NCI-H2081 treated with DMSO at 0.1 percent for 48 hours (cell line): Measurements from ENCODE around the gene MSI2.

Experiments used
- DNase-seq: peaks from one replicate; lab custom pipeline; 2025; lab: John Stamatoyannopoulos, UW

Gene MSI2

GRCh38 chr17:57343717-57344116 lies 87.4 kb downstream of the MSI2 start:
- no peak for DNase-seq

DNA sequence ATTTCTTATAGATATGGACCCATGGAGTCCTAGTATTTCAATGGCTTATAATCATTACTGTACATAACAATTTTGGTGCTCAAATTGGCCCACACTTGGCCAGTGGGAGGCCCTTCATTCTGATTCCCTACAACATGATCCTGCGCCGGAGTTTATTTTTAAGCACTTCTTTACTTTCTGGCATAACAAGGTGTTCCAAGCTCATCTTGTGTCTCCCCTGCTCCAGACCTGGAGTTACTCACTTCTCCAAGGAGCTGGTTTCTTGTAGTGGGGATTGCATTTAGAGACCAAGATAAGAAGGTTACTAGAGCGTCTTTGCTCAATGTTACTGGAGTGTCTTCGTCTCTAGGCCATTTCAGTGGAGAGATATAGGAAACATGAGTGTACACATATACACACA lies 87.9 kb downstream of the MSI2 start:
- DNase-seq = no peak

- no peak for DNase-seq
Observed at GRCh38 chr17:57349541-57350247, 93.4 kb downstream of the MSI2 start.

DNA sequence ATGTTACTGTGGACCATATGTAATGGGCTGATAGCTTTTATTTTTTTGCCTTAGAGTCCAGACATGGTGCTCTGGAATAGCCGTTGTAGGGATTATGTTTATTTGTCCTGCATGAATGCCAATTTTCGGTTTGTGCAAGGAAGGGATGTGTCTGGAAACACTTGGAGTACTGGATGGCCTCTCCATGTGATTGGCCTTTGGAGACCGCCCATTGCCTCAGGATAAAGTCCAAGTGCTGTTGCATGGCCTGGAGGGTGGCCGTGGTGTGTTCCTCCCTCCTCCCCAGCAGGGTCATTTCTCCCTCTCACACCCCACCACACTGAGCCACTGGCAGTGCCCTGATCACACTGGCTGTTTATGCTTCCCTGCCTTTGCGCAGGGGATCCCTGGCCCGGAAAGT lies 93.9 kb downstream of the MSI2 start:
- DNase-seq = no peak

GRCh38 chr17:57352665-57353175 lies 96.4 kb downstream of the MSI2 start:
- no peak for DNase-seq

DNA sequence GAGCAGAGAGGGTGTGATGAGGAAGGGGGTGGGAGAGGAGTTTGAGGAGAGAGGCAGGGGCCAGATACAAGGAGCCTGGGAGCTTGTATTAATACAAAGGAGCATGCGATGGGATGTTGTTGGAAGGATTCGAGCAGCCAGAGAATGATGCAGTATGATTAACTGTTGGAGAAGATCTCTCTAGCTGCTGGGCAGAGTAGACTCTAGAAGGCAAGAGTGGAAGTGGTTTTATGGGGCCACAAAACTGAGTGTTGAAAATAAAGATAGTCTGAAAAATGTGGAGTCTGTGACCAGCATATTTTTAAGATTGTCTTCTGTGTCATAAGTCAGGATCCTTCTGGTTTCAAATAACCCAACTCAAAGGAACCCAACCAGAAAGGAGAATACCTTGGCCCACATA lies 98.3 kb downstream of the MSI2 start:
- DNase-seq = no peak

GRCh38 chr17:57355090-57355859 lies 99.0 kb downstream of the MSI2 start:
- DNase-seq = no peak

DNA sequence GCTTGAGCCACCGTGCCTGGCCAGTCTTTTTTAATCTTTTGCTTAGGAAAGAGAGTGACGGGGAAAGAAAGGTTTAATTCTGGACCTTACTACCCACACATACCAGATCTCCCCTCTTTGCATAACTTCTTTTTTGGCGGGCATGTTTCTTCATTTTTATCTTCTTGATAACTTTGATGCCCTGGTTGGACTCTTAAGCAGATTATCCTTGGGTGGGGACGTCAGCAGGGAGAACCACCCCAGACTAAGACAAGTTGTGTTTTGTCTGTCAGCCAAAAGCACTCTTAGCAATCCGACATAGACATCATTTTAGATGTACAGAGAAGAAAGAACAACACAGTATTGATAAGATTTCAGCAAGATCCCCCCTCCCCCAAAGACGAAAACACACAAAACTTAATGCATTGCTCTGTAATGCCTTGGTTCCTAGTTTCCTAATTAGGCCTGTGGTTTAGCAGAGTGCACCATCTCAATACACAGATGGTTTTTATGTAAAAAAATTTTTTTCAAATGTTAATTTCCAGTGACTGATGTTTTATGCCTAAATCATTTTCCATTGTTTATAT lies 99.9 kb downstream of the MSI2 start:
- DNase-seq = no peak

- no peak for DNase-seq
Observed at GRCh38 chr17:57356719-57357391, 100.5 kb downstream of the MSI2 start.

DNA sequence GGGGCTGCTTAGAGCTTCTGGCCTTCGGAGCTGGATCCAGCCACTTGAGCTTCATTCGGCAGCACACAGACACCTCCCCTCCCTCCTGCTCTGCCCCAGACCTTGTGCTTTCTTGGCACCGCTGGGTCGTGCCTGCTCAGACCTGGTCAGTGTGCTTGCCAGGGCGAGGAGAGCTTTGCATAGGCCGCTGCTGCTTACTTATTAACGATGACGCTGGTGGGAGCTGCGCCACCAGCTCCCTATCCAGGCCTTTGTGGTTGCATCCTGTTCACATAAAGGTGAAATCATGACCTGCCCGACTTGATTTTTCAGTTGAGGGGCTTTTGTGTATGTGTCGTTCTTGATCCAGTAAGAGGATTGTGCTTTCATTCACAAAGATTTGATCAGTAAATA lies 101.1 kb downstream of the MSI2 start:
- no peak for DNase-seq

DNA sequence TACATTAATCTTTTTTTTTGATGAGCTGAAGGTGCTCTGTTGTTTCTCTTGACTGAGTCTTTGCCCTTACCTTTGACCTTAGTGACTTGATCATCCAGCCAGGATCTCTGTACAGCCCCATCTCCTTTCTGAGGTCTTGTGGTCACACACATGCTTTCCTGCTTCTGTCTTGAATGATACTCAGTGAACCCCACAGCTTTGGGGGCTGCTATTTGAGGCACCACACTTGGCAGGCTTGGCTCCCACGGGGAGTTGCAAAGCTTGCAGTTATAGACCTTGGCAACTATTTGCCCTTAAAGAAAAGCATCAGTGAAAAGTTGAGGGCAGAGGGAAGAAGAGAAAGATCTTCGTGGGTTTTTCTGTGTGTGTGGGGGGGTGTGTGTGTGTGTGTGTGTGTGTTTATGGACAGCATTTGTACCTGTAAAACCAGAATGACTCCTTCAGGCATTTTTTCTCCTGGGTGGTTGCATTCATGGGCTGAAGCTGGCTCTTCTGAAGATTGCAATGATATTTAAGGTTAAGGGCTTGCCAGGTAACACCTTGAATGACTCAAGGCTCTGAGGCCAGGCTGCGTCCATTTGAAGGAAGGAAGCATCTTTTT lies 101.6 kb downstream of the MSI2 start:
- no peak for DNase-seq

- DNase-seq = no peak
Observed at GRCh38 chr17:57360266-57360665, 103.9 kb downstream of the MSI2 start.

DNA sequence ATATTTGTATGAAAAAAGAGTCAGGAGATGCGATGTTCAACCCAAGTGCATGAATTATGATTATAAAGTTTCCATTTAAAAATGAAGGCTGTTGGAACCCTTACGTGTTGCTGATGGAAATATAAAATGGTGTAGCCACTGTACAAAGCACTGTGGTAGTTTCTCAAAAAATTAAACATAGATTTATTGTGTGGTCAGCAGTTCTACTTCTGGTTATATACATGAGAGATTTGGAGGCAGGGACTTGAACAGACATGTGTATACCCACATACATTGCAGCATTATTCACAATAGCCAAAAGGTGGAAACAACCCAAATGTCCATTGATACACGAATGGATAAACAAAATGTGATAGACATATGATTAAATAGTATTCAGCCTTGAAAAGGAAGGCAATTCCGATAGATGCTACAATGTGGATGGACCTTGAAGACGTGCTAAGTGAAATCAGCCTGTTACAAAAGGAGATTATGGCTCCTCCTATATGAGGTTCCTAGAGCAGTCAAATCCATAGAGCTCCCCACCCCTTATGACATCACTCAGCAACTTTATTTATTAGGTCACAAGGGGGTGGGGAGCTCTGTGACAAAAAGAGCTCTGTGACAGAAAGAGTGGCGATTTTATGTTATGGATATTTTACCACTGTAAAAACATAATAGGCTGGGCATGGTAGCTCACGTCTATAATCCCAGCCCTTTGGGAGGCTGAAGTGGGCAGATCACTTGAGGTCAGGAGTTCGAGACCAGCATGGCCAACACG lies 106.7 kb downstream of the MSI2 start:
- DNase-seq = no peak

DNA sequence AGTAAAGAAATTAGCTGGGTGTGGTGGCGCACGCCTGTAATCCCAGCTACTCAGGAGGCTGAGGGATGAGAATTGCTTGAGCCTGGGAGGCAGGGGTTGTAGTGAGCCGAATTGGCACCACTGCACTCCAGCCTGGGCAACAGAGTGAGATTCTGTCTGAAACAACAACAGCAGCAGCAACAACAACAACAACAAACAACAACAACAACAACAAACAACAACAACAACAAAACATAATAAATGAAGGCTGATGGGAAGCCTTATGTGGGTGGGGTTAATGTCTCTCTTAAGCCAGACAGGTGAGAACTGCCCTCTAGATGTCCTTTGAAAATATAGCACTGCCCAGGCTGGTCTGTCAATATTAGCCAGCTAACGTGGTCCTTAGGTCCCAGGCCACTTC lies 107.3 kb downstream of the MSI2 start:
- no peak for DNase-seq

GRCh38 chr17:57363998-57364643 lies 107.8 kb downstream of the MSI2 start:
- DNase-seq = no peak

DNA sequence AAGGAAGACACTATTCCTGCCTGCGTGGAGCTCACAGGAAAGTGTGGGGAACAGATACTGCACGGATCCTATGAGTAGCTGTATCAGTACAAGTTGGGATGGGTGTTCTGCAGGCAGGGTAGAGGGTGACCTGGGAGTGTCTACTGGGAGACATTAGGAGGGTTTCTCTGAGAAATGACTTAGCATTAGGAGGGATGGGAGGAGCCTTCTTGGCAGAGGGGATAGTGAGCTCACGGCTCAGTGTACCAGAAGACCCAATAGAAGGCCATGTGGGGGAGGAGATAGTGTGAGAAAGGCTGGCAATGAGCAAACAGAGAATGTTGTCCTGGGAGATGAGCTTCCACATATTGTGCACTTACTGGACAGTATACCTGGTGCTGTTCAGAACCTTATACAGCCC lies 109.1 kb downstream of the MSI2 start:
- DNase-seq = no peak

- no peak for DNase-seq
Observed at GRCh38 chr17:57366177-57366557, 109.8 kb downstream of the MSI2 start.

DNA sequence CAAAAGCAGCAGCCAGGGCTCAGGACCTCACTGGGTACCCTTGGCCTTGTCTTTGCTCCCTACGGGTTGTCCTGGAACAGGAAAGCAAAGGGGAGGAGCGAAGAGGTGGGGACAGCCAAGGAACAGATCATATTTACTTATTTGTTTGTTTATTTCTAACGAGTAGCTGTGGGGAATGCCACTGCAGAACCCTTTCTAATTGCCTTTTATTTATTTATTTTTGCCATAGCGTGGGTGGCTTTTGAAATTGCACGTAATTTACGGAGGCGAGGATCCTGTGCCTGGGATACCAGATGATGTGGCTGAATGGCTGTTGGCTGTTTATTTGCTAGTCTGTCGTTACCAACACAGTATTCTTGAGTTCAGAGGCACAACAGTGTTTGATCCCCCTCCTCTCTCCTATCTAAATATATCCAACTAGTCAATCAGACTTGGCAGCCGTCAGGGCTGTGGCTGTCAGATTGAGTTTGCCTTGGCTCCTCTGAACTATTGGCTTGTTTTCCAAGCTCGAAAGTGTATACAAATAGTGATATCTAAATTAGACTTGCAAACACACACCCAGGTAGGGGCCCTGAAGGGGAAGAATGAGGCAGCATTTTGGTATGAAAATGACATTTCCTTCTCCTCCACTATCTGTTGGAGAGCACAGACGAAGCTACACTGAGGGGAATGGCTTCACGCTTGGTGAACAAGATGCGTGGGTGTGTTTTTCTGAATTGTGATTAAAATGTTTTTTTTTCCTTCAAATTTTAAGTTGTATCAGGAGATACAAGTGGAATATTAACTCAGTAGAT lies 110.4 kb downstream of the MSI2 start:
- DNase-seq = peak; percentile 19

DNA sequence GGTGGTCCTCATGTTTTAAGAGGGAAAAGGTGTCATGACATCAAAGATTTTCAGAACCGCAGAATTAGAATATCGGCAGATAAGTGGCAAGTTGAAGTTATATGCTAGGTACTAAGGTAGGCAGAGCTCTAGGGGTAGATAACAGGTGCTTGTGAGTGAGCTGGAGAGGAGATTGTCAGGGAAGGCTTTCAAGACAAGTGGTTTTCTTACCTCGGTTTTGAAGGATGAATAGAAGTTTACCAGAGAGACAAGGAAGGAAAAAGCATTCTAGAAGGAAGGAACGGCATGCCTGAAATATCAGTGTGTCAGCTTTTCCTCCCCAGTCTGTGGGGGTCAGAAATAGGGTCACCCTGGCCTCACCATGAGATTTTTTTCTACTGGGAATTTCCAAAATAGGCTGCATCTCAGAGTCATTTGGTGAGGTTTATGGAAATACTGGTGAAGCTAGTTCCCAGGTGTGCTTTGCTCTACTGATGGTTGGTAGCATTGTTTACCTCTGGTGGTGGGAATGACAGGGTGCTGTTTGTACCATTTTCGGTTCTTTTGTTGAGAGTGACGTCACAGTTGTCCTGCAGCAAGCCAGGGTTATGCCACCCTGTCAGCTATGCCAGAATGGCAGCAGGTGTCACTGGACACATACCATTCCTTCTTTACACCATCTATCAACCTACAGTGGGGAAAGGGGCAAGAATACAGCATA lies 112.5 kb downstream of the MSI2 start:
- no peak for DNase-seq
